Tibial artery (tissue), 4 donors: ENCODE results near the gene RGL2.

Experiments
- DNase-seq, 2 donors: peaks; one replicate each; pipeline ENCODE4 v3.0.0-alpha.2; 2019
- H3K27ac ChIP-seq, 2 donors: fragments of 200-600 bp; sonication (generic) in 1 of 2; 1 replicate in 1 of 2; 2 replicates in 1 of 2; pipeline ENCODE4 v1.5.1; 2018 to 2019; ENCODE audit warnings: mild to moderate bottlenecking in 1 of 2
- H3K27me3 ChIP-seq, 2 donors: fragments of 200-600 bp; sonication (generic) in 1 of 2; one replicate each; pipeline versions ENCODE4 v1.5.1 to v1.6.0; 2016 to 2019
- H3K36me3 ChIP-seq, 3 donors: fragments of 200-600 bp; sonication (generic) in 2 of 3; one replicate each; pipeline ENCODE4 v1.5.1; 2016 to 2019; ENCODE audit warnings: mild to moderate bottlenecking in 2 of 3
- H3K4me1 ChIP-seq, 4 donors: fragments of 200-600 bp; sonication (generic) in 2 of 4; 1 replicate in 3 of 4; 2 replicates in 1 of 4; pipeline ENCODE4 v1.5.1; 2016 to 2019
- H3K4me3 ChIP-seq, 2 donors: fragments of 200-600 bp; sonication (generic) in 1 of 2; 1 replicate in 1 of 2; 2 replicates in 1 of 2; pipeline ENCODE4 v1.5.1; 2018 to 2019; ENCODE audit warnings: mild to moderate bottlenecking in 2 of 2
- H3K9me3 ChIP-seq, 3 donors: fragments of 200-600 bp; sonication (generic) in 1 of 3; one replicate each; pipeline ENCODE4 v1.5.1; 2016 to 2019
- intact Hi-C: fragments of 100-400 bp; cut with DNase I; formaldehyde crosslinking; loops from one replicate; pipeline ENCODE4 v1.15.0; 2023; ENCODE audit warnings: low total_unique reads
- TF ChIP-seq, protein P1 (sequence below), 2 experiments: fragments of 200-600 bp in 1 of 2; fragments of 450-650 bp in 1 of 2; IDR thresholded peaks; one replicate each; pipeline ENCODE4 v1.5.1; 2017 to 2019; ENCODE audit warnings: antibody characterized with exemption in 2 of 2, mild to moderate bottlenecking in 1 of 2, moderate library complexity in 1 of 2

The RGL2 gene

DNA sequence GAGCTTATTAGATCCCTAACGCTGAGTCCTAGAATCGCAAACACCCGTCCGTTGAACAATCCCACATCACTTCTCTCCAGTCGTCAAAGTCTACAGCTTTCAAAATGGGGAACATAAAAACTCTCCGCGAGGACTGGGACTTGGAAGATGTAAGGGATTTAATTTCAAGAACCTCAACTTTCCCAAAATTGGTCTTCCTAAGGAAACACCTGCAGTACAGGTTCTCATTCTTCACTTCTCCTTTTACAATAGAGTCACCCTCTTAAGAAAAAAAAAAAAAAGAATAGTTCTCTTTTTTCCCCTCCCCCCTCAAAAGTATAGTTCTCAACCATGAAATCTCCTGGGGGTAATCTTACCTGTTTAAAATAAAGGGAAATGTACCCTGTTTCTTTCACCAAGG, 25.4 kb upstream of the RGL2 start:
- H3K36me3 ChIP-seq = peaks cover 10 to 21% (median 20%) of the 10 kb centered on the region in 3 donors
- H3K27ac ChIP-seq = peak overlapping the region in 1 of 2 donors; percentile 94
- TF ChIP-seq, protein P1, sequence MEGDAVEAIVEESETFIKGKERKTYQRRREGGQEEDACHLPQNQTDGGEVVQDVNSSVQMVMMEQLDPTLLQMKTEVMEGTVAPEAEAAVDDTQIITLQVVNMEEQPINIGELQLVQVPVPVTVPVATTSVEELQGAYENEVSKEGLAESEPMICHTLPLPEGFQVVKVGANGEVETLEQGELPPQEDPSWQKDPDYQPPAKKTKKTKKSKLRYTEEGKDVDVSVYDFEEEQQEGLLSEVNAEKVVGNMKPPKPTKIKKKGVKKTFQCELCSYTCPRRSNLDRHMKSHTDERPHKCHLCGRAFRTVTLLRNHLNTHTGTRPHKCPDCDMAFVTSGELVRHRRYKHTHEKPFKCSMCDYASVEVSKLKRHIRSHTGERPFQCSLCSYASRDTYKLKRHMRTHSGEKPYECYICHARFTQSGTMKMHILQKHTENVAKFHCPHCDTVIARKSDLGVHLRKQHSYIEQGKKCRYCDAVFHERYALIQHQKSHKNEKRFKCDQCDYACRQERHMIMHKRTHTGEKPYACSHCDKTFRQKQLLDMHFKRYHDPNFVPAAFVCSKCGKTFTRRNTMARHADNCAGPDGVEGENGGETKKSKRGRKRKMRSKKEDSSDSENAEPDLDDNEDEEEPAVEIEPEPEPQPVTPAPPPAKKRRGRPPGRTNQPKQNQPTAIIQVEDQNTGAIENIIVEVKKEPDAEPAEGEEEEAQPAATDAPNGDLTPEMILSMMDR (IDR thresholded peaks at IDR 0.05) = no peak
- no peak for DNase-seq
- no peaks in the 10 kb centered on the region for H3K9me3 ChIP-seq
- H3K4me3 ChIP-seq = peak overlapping the region; percentile 64 to 93
- no peaks in the 10 kb centered on the region for H3K27me3 ChIP-seq
- intact Hi-C loops = no loop called here
- peaks cover 0 to 39% (median 36%) of the 10 kb centered on the region in 4 donors for H3K4me1 ChIP-seq

DNA sequence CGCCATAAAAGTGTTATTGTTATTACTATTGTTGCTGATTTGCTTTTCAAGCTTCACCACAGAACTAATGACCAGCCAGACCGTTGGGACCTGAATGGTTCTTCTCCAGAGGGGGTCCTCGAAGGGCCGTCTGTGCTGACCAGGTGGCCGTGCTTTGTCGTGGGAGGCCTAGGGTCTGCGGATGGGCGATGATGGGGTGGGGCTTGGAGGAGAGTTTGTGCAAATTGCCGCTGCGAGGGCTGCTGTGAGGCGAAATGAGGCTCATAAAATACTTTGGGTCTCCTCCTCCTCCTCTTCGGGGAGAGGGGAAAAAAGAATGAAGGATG, 24.8 kb upstream of the RGL2 start:
- DNase-seq = no peak
- Histone ChIP-seq H3K36me3 (peaks cover 14 to 26% (median 26%) of the 10 kb centered on the region in 3 donors), H3K9me3 (no peaks in the 10 kb centered on the region), H3K27ac (peak overlapping the region; percentile 83 to 94), H3K4me1 (peaks cover 0 to 45% (median 40%) of the 10 kb centered on the region in 4 donors), H3K4me3 (peak overlapping the region; percentile 64 to 93), H3K27me3 (no peaks in the 10 kb centered on the region)
- TF ChIP-seq, protein P1 (IDR thresholded peaks at IDR 0.05) = no peak
- intact Hi-C loops = no loop called here

DNA sequence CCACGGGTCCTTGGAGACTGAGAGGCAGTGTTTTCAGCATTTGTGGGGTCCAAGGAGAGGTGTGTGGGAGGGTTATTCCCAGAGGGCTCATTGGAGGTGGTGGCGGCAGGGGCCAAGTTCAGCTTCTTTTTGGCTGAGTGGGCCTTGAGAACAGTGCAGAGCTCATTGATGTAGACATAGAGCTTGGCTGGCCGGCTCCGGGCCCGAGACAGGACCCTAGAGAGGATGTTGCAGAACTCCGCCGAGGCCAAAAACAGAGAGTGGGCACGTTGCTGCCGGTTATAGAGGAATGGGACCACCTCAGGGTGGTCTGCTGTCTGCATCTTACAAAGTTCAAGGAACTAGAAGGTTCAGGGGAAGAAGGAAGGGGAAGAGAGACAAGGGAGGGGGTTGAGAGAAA, 22.5 kb upstream of the RGL2 start:
- TF ChIP-seq, protein P1 (IDR thresholded peaks at IDR 0.05) = no peak
- intact Hi-C loops = no loop called here
- peak overlapping the region; percentile 83 to 94 for H3K27ac ChIP-seq
- H3K4me3 ChIP-seq = peak overlapping the region in 1 of 2 donors; percentile 64
- peaks cover 14 to 33% (median 27%) of the 10 kb centered on the region in 3 donors for H3K36me3 ChIP-seq
- H3K9me3 ChIP-seq = no peaks in the 10 kb centered on the region
- H3K27me3 ChIP-seq = no peaks in the 10 kb centered on the region
- peaks cover 0 to 58% (median 53%) of the 10 kb centered on the region in 4 donors for H3K4me1 ChIP-seq
- DNase-seq = no peak

DNA sequence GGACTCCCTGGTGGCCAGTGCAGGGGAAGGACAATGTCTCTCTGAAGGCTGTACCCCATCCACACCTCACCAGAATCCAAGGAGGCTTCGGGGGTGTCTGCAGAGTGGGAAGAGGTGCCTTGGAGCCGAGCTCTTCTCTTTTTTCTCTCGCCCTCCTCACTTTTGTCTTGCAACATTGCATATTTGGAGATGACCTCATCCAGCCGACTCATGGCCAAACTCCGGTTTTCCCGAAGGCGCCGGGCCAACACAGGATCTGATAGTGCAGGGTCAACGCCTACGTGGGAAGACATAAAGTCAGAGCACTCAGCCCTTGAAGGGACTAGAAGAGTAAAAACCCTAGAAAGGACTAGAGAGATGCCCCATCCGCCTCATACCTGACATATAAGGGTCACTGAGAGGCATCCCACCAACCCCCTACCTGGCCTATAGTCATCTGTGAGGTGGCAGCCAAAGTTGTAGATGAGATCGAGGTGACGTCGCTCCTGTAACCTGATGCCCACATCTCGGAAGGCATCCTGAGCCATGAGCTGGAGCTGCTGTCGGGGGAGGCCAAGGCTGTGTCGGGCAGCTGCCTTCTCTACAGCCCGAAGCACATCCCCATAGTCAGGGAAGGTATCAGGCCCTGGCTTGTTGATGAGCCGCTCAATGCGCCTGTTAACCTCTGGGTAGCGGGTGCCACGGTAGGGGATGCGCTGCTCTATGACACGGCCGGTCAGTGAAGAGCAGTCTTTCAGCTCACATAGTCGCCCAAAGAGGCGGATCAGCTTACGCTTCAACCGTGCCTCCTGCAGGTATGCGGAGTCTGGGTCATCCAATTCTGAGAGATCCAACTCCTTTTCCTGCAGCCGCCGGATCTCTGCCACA, 21.8 kb upstream of the RGL2 start:
- Histone ChIP-seq H3K4me1 (peaks cover 0 to 59% (median 56%) of the 10 kb centered on the region in 4 donors), H3K4me3 (peak overlapping the region in 1 of 2 donors; percentile 64), H3K27me3 (no peaks in the 10 kb centered on the region), H3K36me3 (peaks cover 14 to 40% (median 27%) of the 10 kb centered on the region in 3 donors), H3K9me3 (no peaks in the 10 kb centered on the region), H3K27ac (peak overlapping the region; percentile 15 to 94)
- peak; percentile 69 to 80 for DNase-seq
- intact Hi-C loops = no loop called here
- TF ChIP-seq, protein P1 (IDR thresholded peaks at IDR 0.05) = no peak

DNA sequence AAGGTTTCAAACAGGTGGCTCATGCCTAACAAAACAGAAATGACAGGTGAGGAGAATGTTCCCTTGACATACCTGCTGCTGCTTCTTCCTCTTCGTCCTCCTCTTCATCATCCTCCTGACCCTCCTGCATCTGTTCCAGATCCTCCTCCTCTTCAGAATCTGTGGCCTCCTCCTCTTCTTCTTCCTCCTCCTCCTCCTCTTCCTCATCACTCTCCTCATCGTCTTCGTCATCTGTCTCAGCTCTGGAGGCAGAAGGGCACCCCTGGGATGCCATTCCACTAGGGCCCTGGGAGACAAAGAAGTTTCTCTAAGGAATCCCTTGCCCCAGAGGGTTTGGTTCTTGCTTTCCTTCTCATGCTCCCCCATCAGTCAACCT, 21.2 kb upstream of the RGL2 start:
- H3K9me3 ChIP-seq = no peaks in the 10 kb centered on the region
- intact Hi-C loops = loop anchor here (10.0 kb wide), 1 partner anchor 105 kb away; the partner anchor contains the start of gene SYNGAP1
- H3K27ac ChIP-seq = peak overlapping the region; percentile 15 to 94
- no peak for DNase-seq
- TF ChIP-seq, protein P1 (IDR thresholded peaks at IDR 0.05) = no peak
- H3K27me3 ChIP-seq = no peaks in the 10 kb centered on the region
- no peak overlapping the region for H3K4me3 ChIP-seq
- peaks cover 14 to 40% (median 27%) of the 10 kb centered on the region in 3 donors for H3K36me3 ChIP-seq
- peaks cover 0 to 64% (median 61%) of the 10 kb centered on the region in 4 donors for H3K4me1 ChIP-seq
